ENCODE results near the gene SNAPC2. TPM values are rescaled to one million over a fixed set of nuclear protein-coding genes. Genes with fewer than 3 reads are reported as not detected.
"Not testable (repeated sequence)": the region's sequence is repeated elsewhere in the genome, so short reads cannot be mapped to it uniquely, and the experiment has no call there.

Gene SNAPC2
- polyA plus RNA-seq, 4 donors: 14.5 to 24.6 (median 16.6) TPM

DNA sequence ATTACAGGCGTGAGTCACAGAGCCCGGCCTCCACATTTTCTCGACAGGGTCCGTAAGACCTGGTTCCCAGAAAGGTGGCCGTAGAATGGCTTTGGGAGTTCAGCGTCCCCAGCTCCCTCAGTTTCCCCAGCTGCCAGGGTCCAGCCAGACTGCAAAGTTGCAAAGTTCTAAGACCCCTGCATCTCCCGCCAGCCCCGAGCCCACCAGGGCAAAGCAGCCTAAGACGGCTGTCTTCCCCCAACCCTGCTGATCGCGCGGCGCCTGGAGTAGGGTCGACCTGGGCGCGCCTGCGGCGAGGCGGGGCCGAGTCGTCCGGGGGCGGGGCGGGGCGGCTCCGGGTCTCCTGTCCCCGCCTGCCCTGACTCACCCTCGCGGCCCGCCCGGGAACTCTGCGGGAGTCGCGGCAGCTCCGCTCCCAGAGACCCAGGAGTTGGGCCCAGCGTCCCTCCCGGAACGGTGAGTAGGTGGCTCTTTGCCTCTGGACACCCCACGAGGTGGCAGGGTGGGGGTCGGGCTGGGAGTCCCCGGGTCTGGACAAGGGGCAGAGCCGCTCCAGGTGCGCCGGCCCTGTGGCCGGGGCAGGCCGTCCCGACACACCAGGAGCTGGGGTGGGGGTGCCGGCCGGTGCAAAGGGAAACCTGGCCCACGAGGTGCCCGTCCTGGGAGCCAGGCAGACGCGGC is 31.9 kb upstream of the SNAPC2 start, which contains the start of gene LRRC8E:
Gene LRRC8E, plus strand, starts transcription at position 366 of the 681 bp plus-strand sequence. CDS start 7,094 bp downstream, outside the sequence.
- no peak for DNase-seq (ENCODE audit: low read depth in 4 of 4, low spot score in 3 of 4)

- DNase-seq (ENCODE audit: low read depth in 4 of 4, low spot score in 3 of 4): no peak
Measured at GRCh38 chr19:7888826-7889217, 31.3 kb upstream of the SNAPC2 start.

- not testable (repeated sequence) for DNase-seq (ENCODE audit: low read depth in 4 of 4, low spot score in 3 of 4)
Measured at GRCh38 chr19:7893362-7894101, 26.6 kb upstream of the SNAPC2 start.

DNA sequence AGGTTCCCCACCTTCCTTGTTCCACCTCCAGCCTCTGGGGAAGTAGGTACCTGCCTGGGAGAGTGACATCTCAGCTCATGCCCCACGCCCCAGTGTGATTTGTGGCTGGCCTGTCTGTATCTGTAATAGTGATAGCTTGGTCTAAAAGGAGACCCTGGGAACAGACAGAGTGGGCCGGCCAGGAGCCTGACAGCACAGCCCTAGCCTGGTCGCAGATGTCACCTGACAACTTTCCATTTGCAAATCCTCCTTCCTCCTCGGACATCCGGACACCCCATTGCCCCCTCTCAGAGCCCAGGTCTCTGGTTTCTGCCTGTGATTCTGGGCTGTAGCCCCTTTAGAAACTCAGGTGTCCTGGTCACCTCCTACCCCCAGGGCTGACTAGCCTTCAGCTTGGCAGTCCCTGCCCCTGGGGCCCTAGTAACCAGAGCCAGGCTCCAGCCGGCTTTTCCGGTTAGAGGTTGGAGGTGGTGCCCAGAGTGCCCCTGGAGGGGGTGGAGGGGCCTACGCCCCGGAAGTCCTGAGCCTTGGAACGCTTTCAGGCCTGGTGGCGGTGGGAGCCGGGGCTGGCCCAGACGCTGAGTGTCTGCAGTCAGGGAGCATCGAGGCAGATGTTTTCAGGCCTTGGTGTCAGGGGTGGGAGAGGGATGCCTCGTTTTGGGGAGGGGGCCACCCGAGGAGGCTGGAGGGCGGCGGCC is 25.4 kb upstream of the SNAPC2 start:
- no peak for DNase-seq (ENCODE audit: low read depth in 4 of 4, low spot score in 3 of 4)

- no peak for DNase-seq (ENCODE audit: low read depth in 4 of 4, low spot score in 3 of 4)
Measured at GRCh38 chr19:7895565-7895964, 24.6 kb upstream of the SNAPC2 start.

- no peak for DNase-seq (ENCODE audit: low read depth in 4 of 4, low spot score in 3 of 4)
Measured at GRCh38 chr19:7897292-7897691, 22.8 kb upstream of the SNAPC2 start.

- DNase-seq (ENCODE audit: low read depth in 4 of 4, low spot score in 3 of 4): no peak
Measured at GRCh38 chr19:7898967-7899366, 21.2 kb upstream of the SNAPC2 start.

- no peak for DNase-seq (ENCODE audit: low read depth in 4 of 4, low spot score in 3 of 4)
Measured at GRCh38 chr19:7899751-7900378, 20.3 kb upstream of the SNAPC2 start.

DNA sequence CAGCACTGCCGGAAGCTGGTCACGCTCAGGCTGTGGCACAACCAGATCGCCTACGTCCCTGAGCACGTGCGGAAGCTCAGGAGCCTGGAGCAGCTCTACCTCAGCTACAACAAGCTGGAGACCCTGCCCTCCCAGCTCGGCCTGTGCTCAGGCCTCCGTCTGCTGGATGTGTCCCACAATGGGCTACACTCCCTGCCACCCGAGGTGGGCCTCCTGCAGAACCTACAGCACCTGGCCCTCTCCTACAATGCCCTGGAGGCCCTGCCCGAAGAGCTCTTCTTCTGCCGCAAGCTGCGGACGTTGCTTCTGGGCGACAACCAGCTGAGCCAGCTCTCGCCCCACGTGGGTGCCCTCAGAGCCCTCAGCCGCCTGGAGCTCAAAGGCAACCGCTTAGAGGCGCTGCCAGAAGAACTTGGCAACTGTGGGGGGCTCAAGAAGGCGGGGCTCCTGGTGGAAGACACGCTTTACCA is 19.7 kb upstream of the SNAPC2 start:
- DNase-seq (ENCODE audit: low read depth in 4 of 4, low spot score in 3 of 4): no peak

DNA sequence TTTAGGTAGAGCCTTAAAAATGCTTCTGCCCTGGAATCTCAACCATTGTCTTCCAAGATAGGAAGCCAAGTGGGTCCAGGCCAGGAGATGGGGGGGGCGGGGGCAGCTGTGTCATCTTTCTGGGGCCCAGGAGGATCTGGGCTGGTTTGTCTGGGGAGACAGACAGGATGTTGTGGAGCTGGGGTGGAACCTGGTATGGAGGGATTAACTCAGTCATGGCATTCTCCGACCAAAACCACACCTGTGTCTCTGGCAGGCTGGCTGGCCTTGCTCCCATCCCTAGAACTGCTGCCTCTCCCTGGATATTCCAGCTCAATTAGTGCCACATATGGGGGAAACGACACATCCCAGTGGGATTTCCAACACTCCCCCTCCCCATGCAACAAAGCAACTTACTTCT is 19.2 kb upstream of the SNAPC2 start:
- DNase-seq (ENCODE audit: low read depth in 4 of 4, low spot score in 3 of 4): no peak

- no peak for DNase-seq (ENCODE audit: low read depth in 4 of 4, low spot score in 3 of 4)
Measured at GRCh38 chr19:7901337-7901736, 18.8 kb upstream of the SNAPC2 start.

- DNase-seq (ENCODE audit: low read depth in 4 of 4, low spot score in 3 of 4): no peak
Measured at GRCh38 chr19:7902796-7903243, 17.3 kb upstream of the SNAPC2 start.

DNA sequence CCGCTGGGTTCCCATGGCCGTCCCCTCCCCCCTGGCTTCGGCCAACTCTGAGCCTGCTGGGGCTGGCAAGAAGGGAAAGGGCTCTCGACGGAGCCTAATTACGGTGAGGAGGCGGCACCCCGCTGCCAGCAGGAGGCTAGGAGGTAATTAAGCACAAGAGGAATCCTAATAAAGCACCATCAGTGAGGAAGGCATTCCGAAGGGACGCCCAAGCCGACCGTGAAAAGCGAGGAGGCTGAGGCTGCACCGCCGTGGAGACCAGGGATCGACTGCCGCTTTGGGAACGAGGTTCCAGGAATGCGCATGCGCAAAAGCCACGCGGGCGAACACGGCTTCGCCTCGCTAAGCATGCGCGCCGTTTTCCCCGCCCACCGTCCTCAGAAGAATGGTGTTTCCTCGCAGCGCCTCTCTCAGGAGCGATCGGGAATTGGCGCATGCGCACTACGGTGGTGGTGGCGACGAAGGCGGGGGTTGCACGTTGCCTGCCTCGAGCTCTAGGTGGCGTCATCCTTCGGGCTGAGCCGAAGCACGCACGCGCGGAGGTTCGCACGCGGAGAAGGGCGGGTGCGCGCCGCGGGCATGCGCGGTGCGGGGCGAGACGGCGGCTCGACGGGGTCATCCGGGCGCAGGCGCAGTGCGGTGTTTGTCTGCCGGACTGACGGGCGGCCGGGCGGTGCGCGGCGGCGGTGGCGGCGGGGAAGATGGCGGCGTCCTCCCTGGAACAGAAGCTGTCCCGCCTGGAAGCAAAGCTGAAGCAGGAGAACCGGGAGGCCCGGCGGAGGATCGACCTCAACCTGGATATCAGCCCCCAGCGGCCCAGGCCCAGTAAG is 16.7 kb upstream of the SNAPC2 start, which contains the start of gene MAP2K7:
Gene MAP2K7, plus strand, starts transcription at position 634 of the 830 bp plus-strand sequence. Its CDS starts 68 bp downstream, at position 702.
- DNase-seq (ENCODE audit: low read depth in 4 of 4, low spot score in 3 of 4): peak; percentile 99 to 100 (median 100)

GRCh38 chr19:7904074-7905020 is 15.8 kb upstream of the SNAPC2 start:
- DNase-seq (ENCODE audit: low read depth in 4 of 4, low spot score in 3 of 4): no peak

DNA sequence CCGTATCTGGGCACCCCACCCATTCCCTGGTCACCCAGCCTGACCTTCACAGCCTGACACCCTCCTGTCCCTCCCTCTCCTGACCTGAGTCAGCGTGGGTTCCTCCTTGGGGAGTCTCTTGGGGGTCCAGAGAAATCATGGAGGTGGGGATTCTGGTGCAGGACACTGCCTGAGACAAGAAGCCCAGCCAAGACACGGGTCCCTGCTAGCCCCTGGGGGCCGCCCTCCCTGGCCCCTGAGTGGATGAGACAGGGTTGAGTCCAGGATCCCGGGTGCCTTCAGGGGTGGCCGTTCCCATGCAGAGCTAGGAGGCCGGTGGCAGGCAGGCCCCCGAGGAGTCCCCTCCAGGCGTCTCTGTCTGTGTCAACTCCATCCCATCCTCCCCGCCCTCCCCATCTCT is 14.9 kb upstream of the SNAPC2 start:
- no peak for DNase-seq (ENCODE audit: low read depth in 4 of 4, low spot score in 3 of 4)

DNA sequence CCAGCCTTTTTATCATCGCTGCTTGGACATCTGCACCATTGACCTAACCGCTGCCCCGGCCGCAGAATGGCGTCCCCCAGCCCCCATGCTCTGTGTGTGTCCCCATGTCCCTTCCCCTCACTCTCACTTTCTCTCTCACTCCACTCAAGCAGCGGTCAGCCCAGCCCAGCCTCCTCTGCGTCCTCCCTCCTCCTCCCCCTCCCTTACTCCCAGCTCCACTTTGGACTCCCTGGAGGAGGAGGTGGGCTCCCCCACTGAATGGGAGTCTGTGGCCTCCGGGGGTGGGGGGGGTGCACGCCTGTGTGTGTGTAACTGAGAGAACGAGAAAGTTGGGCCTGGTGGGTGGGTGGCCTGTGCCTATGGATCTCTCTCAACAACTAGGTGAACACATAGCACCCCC is 14.3 kb upstream of the SNAPC2 start:
- DNase-seq (ENCODE audit: low read depth in 4 of 4, low spot score in 3 of 4): no peak

DNA sequence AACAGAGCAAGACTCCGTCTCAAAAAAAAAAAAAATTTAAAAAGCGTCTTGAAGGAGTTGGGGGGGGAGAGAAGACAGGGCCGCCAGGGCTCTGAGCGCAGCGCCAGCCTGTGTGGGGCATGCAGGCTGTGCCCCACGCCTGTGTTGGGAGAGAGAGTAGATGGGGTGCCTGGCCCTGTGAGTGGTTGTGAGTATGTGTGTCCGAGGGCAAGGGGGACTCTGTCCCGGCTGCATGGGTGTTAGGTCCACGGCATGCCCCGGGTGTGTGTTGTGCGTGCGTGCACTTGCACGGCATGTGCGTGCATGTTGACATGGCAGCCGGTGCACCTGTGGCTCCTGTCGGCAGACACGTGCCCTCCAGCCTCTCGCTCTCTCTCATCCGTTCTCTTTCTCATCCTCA is 13.0 kb upstream of the SNAPC2 start:
- DNase-seq (ENCODE audit: low read depth in 4 of 4, low spot score in 3 of 4): no peak

DNA sequence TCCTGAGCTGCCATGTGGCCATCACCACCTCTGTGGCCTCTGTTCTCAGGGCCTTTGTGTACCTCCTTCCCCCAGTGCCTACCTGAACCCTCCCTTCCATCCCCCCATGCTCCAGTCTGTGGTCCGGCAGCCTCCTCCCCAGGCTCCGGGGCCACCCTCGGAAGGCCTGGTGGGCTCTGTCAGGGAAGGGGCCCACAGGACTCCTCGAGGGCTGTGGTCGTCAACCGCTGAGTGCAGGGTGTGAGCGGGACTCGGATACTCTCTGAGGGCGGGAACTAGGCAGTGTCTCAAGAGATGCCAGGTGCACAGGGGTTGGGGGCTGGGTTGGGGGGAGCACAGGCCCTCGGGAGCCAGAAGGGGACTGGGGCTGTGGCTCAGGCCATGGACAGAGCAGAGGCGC is 12.6 kb upstream of the SNAPC2 start:
- no peak for DNase-seq (ENCODE audit: low read depth in 4 of 4, low spot score in 3 of 4)

Data from right renal pelvis (tissue), 4 donors.